NOMO-1 (cell line): ENCODE results near the gene VEGFC.

ENCODE experiments used
- DNase-seq, 2 experiments: peaks; one replicate each; lab custom pipeline; 2025; ENCODE audit not compliant: unreplicated experiment in 2 of 2; lab: John Stamatoyannopoulos, UW

VEGFC gene

DNA sequence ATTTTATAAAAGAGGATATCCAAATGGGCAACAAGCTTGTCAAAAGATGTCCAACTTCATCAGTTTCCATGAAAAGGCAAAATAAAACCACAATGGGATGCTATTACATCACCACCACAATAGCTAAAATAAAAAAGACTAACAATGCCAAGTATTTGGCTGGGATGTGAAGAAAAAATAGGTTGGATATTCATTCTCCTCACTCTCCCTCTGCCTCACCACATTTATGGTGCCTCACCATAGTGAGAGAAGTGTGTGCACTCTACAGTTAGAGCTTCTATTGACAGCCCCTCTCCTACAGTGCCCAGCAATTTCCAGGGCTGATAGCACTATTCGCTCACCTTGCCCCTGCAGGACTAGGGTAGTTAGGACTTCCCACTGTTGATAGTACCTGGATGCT lies 25.5 kb downstream of the VEGFC start:
- no peak for DNase-seq

- no peak for DNase-seq
Observed at GRCh38 chr4:176762661-176763308, 29.9 kb downstream of the VEGFC start.

- DNase-seq, result no peak
Observed at GRCh38 chr4:176761872-176762271, 30.9 kb downstream of the VEGFC start.

GRCh38 chr4:176760471-176760870 lies 32.3 kb downstream of the VEGFC start:
- DNase-seq, result no peak

GRCh38 chr4:176758731-176759130 lies 34.0 kb downstream of the VEGFC start:
- no peak for DNase-seq

- no peak for DNase-seq
Observed at GRCh38 chr4:176758323-176758722, 34.4 kb downstream of the VEGFC start.

DNA sequence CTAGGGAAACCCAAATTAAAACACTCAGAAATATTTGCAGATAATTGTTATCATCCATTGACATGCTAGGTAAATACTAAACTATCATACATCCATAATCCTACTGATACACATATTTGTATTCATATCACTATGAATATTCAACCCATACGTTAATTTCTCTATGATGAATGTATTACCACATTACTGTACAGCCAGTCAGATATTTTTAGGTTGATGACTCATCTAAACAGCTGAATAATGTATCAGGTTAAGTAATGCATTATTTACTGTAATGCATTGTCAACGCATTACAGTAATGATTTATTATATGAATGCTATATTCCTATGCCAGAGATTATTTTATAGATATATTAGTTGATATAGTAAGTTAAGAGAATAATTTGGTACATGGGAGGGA lies 37.1 kb downstream of the VEGFC start:
- no peak for DNase-seq

DNA sequence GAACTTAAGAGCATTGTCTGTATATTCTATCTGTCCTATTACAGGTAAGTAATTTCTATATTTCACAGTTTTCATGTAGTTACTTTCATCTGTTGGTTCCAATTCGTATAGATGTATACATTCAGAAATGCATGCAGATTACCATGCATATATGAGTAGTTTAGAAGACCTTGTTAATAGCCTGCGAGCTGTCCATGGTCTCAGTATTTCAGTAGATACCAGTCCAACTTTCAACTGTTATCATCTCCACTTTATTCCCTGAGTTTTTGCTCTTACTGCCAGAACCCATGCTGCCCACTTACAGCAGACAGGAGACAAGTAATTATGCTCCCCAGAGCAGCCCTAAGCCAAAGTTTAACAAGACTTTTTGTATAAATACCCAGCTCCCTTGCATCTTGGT lies 37.7 kb downstream of the VEGFC start:
- DNase-seq, result no peak

DNA sequence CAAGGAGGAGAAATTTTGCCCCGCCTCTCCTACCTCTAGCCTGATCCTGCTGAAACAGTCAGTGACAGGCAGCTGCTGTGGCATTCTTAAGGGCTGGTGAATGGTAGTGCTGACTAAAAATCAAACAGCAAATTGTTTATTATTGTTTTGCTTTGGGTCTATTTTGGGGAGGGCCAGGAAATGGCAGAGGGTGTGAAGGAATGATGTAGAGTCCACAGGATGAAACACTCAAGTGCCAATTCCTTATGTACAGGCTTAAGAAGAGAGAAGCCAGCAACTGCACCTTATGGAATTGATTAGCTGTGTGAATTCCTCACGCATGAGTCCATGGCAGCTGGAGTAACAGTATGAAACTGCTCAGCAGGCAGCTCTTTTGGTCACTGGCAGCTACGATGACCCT lies 39.7 kb downstream of the VEGFC start:
- no peak for DNase-seq

DNA sequence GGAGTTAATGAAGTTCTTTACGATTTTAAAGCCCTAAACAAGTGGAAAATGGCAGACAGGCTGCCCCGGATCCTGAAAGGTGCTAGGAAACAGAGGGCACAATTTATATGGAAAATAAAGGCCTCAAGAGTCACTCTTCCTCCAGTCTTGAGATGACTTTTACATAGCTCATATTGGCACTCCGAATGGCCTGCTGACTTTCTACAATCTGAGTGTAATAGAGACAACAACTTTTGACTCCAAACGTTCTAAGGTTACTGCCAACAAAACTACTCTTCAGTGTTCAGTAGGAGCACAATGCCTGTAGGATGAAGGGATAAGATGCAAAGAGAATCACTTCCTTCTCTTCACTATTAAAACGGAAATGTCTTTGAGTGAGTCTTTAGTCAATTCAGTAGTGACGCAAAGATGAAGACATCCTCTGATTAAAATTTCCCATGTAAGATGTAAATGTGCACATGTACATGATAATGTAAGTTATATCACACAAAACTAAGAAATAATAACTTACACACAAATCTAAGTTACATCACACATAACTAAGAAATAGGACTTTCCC lies 40.5 kb downstream of the VEGFC start:
- DNase-seq, result no peak

GRCh38 chr4:176751061-176751460 lies 41.7 kb downstream of the VEGFC start:
- no peak for DNase-seq

- no peak for DNase-seq
Observed at GRCh38 chr4:176746846-176747245, 45.9 kb downstream of the VEGFC start.

- DNase-seq, result no peak
Observed at GRCh38 chr4:176745902-176746301, 46.8 kb downstream of the VEGFC start.

DNA sequence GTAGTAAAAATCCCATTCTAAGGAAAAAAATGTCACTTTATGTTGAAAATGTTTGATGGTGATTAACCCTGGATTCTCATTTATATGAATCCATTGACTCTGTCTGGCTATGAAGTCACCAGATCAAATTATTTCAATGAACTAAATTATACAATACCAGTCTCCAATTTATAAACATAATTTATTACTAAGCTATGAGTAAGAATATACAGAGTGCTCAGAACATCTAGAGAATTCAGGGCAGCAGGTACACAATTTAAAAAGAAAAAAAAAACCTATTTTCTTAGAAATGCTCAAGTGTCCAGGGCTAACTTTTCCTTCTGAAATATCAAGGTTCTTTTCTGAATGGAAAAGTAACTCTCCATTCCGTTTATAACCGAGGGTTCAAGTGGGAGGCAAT lies 48.6 kb downstream of the VEGFC start:
- no peak for DNase-seq

DNA sequence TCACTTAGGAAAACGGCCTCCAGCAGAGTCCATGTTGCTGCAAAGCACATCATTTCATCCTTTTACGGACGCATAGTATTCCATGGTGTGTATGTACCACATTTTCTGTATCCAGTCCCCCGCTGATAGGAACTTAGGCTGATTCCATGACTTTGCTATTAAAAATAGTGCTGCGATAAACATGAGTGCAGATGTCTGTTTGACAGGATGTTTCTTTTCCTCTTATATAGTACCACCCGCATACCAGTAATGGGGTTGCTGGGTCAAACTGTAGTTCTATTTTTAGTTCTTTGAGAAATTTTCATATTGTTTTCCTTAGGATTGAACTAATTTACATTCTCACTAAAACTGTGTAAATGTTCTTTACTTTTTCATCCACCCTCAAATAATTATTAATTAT lies 50.5 kb downstream of the VEGFC start:
- no peak for DNase-seq

GRCh38 chr4:176741253-176741652 lies 51.5 kb downstream of the VEGFC start:
- no peak for DNase-seq

GRCh38 chr4:176735300-176735699 lies 57.4 kb downstream of the VEGFC start:
- DNase-seq, result no peak

- no peak for DNase-seq
Observed at GRCh38 chr4:176734461-176734860, 58.3 kb downstream of the VEGFC start.

DNA sequence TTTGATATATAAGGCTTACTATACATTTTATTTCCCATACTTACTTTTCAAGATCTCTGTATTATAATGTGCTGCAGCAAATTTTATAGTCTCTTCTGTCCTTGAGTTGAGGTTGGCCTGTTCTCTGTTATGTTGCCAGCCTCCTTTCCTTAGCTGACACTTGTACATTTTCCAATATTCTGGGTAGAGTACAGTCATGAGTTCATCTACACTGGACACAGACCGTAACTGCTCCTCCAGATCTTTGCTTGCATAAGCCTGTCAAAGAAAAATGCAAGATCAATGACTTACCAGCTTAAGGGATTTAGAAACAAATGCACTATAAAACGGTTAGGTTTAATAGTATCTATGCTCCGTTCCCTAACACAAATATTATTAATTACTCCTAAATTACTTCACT lies 63.2 kb downstream of the VEGFC start:
- no peak for DNase-seq

DNA sequence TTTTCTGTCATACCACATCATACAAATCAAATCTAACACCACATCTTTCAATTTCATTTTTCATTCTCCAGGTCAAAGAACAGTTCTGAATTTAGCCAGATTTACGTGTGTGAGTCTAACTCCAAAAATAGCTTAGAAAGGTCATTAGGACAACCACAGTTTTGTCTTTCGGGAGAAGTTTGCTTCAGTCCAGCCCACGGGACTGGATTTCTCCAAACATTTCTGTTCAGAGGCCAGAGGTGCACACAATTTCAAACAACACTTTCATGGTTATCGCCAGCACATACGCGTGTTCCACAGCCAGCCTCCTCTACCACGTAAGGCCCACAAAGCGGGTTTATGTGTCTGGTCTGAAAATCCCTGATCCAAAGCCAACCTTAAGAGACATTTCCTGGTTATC lies 65.9 kb downstream of the VEGFC start:
- no peak for DNase-seq

DNA sequence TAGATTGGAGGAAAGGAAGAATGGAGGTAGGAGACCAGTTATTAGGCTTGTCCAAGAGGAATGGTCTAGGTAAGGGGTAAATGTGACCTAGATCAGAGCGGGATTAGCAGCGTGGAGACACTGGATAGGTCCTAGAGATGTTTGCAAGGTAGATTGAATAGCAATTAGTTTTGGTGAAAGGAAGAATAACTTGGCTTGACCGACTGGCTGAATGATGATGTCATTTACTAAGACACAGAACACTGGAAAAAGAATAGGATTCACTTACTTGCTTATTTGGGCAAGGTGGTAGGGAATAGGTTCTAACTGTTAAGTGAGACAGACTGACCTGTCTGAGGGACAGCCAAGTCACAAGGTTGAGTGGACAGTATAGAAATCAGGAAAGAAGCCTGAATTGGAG lies 71.3 kb downstream of the VEGFC start:
- no peak for DNase-seq

DNA sequence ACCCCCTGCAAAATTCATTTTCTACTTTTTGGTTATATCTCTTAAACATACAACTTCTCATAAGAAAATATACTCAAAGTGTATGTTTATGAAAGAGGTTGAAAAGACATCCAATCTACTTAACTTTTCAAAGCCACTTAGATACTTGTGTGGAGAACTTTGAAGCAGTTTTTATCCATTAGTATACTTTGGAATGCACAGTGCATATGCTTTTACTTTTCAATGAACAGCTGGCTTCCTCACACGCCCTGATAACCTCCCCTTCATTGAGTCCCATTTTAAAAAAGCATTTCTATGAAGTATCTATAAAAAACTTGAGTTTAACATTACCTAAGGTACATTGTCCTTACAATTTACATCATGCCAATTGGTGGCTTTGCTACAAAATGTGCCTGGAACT lies 73.8 kb downstream of the VEGFC start:
- no peak for DNase-seq

DNA sequence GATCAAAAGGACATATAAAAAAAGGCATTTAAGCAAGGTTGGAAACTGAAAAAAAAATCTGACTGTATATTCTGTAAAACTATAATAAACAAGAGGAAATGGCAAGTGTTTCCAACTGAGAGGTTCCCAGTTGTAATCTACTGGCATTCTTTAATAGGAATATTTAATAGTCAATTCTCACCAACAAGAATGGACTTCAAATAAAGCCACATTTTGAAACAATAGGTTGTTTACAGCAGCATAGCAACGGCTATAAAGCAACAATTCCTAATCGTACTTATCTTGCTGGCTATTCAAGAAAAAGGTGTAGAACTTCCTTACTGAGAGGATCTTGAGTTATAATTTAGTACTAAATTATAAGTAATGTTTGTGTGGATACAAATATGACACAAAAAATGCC lies 75.5 kb downstream of the VEGFC start:
- no peak for DNase-seq
